ENCODE measurements around the gene CACNA1I. TPM values are rescaled to one million over a fixed set of nuclear protein-coding genes. Genes with fewer than 3 reads are reported as not detected.

CACNA1I gene
- total RNA-seq, 2 experiments from 2014 or later = 29.2 to 30.1 TPM

DNA sequence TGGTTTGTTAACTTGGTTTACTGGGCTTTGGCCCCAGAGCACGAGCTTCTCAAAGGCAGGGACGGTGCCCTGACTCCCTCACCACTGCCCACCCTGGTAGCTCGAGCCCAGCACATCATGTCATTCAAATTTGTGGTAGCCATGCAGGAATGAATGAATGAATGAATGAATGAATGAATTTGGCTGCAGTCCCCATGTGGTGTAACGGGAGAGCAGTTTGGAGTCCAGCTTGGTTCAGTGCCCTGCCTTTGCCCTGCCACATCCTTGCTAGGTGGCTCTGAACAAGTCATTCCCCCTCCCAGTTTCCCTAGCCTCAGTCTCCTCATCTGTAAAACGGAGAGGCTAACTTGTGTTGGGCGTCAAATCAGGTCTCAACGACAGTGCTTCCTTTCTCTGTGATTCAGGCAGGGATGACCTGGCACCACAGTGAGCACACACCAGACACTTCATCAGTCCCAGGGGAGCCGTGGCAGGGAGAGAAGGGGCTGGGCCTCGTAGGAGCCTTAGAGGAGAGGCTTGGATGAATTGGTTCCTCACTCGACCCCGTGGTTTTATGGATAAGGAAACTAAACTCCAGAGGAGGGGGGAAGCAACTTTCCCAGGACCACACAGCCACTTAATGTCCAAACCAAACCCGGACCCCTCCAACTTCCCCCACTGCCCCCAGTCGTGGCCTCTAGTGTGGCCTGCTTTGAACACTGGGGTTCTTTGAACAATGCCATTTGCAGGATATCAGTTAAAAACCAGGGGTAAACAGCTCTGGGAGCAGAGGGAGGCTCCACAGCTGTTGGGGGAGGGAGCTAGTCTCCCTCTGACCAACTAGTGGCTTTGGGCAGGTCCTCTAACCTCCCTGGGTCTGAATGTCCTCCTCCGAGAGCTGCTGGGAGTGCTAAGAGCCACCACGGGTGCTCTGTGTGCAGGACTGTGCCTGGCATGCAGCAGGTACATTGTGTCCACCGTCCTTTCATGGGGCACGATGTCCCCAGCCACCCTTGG, 86.2 kb downstream of the CACNA1I start:
- DNase-seq = no peak
- ATAC-seq (ENCODE audit: poor library complexity) = no peak
- ChIA-PET CTCF (no interaction called here), POLR2A (interaction anchor here (1.0 to 1.1 kb wide), 2 partner anchors 8 to 387 kb away, joined by 3 read pairs; no protein-coding TSS in a partner anchor)
- H3K27me3 ChIP-seq (ENCODE audit: control insufficient read depth in 1 of 2, insufficient read depth in 2 of 2, low read length in 2 of 2) = no peaks in the 10 kb centered on the region
- TF ChIP-seq, protein P1, sequence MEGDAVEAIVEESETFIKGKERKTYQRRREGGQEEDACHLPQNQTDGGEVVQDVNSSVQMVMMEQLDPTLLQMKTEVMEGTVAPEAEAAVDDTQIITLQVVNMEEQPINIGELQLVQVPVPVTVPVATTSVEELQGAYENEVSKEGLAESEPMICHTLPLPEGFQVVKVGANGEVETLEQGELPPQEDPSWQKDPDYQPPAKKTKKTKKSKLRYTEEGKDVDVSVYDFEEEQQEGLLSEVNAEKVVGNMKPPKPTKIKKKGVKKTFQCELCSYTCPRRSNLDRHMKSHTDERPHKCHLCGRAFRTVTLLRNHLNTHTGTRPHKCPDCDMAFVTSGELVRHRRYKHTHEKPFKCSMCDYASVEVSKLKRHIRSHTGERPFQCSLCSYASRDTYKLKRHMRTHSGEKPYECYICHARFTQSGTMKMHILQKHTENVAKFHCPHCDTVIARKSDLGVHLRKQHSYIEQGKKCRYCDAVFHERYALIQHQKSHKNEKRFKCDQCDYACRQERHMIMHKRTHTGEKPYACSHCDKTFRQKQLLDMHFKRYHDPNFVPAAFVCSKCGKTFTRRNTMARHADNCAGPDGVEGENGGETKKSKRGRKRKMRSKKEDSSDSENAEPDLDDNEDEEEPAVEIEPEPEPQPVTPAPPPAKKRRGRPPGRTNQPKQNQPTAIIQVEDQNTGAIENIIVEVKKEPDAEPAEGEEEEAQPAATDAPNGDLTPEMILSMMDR (IDR thresholded peaks at IDR 0.05) = no peak
- H3K27ac ChIP-seq (ENCODE audit: low read depth in 1 of 2, low read length in 2 of 2) = no peak overlapping the region
- H3K36me3 Mint-ChIP-seq (ENCODE audit: low read depth) = peaks cover 6% of the 10 kb centered on the region
- no peak overlapping the region for H3K4me3 Mint-ChIP-seq
- no peaks in the 10 kb centered on the region for H3K9me3 ChIP-seq (ENCODE audit: control insufficient read depth in 1 of 2, insufficient read depth in 1 of 2, low read length in 2 of 2)
- H3K4me1 Mint-ChIP-seq (ENCODE audit: low read depth) = peaks cover 63% of the 10 kb centered on the region
- peak overlapping the region; percentile 94 for H3K27ac Mint-ChIP-seq
- no peaks in the 10 kb centered on the region for H3K9me3 Mint-ChIP-seq
- H3K4me1 ChIP-seq (ENCODE audit: insufficient read depth, low read length) = peaks cover 64% of the 10 kb centered on the region
- H3K36me3 ChIP-seq (ENCODE audit: insufficient read depth, low read length) = no peaks in the 10 kb centered on the region
- intact Hi-C loops (cut with DNase I, micrococcal nuclease) = loop anchor here (5.0 kb wide), 2 partner anchors 54 to 286 kb away; no protein-coding TSS in a partner anchor
- no peaks in the 10 kb centered on the region for H3K27me3 Mint-ChIP-seq
- H3K4me3 ChIP-seq (ENCODE audit: low read length) = no peak overlapping the region

DNA sequence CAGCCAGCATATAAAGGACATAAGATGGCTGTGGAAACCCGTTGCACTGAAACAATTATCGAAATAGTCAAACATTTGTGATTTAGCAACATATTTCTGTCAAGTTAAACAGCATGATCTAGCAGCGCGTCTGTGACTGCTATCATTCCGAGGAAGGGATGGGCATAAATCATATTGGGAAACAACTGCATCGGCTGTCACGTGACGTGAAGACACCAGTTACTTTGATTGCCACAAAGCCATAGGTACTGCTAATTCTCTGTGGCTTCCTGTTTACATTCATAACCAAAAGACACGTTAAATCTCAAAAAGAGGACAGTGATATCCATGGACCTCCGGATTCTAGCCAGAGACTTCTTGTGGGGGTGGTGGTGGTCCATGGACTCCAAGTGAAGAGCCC, 87.8 kb downstream of the CACNA1I start:
- CTCF ChIA-PET = no interaction called here
- H3K27me3 Mint-ChIP-seq = no peaks in the 10 kb centered on the region
- H3K4me1 Mint-ChIP-seq (ENCODE audit: low read depth) = peaks cover 74% of the 10 kb centered on the region
- H3K36me3 Mint-ChIP-seq (ENCODE audit: low read depth) = peaks cover 6% of the 10 kb centered on the region
- H3K9me3 ChIP-seq (ENCODE audit: control insufficient read depth in 1 of 2, insufficient read depth in 1 of 2, low read length in 2 of 2) = no peaks in the 10 kb centered on the region
- H3K27me3 ChIP-seq (ENCODE audit: control insufficient read depth in 1 of 2, insufficient read depth in 2 of 2, low read length in 2 of 2) = no peaks in the 10 kb centered on the region
- H3K4me3 Mint-ChIP-seq = peak overlapping the region; percentile 87
- peak in 13 of 14 experiments; percentile 22 to 86 (median 40) for DNase-seq
- intact Hi-C loops (cut with DNase I, micrococcal nuclease) = loop anchor here (5.0 kb wide), 2 partner anchors 56 to 284 kb away; no protein-coding TSS in a partner anchor
- H3K9me3 Mint-ChIP-seq = no peaks in the 10 kb centered on the region
- peak overlapping the region; percentile 50 for H3K4me3 ChIP-seq (ENCODE audit: low read length)
- peak; percentile 79 for ATAC-seq (ENCODE audit: poor library complexity)
- H3K27ac Mint-ChIP-seq = peak overlapping the region; percentile 94
- POLR2A ChIA-PET = interaction anchor here (0.9 to 1.6 kb wide), 3 partner anchors 56 to 263 kb away, joined by 3 to 5 read pairs (median 5); no protein-coding TSS in a partner anchor
- peaks cover 2% of the 10 kb centered on the region for H3K36me3 ChIP-seq (ENCODE audit: insufficient read depth, low read length)
- TF ChIP-seq, protein P1 (IDR thresholded peaks at IDR 0.05) = no peak
- H3K27ac ChIP-seq (ENCODE audit: low read depth in 1 of 2, low read length in 2 of 2) = peak overlapping the region in 1 of 2 donors; percentile 31
- peaks cover 77% of the 10 kb centered on the region for H3K4me1 ChIP-seq (ENCODE audit: insufficient read depth, low read length)

DNA sequence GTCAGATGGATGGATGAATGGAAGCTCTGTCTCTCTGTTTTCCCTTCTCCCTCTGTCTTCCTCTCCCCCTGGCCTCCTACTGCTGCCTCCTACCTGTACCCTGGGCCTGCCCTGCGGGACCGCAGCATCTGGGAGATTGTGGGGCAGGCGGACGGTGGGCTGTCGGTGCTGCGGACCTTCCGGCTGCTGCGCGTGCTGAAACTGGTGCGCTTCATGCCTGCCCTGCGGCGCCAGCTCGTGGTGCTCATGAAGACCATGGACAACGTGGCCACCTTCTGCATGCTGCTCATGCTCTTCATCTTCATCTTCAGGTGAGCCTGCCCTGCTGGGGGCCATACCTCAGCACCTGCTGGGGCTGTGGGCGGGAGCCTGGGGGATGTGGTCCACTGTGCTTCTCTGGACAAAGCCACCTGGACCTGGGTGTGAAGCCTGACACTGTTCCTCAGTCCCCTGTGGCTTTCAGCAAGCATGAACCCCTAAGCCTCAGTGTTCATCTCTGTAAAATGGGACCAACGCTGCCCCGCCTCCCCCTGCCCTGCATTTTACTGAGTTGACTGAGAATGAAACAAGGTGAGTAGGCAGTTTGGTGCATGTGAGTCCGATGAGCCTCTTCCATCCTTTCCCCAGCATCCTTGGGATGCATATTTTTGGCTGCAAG, 88.4 kb downstream of the CACNA1I start:
- DNase-seq (no peak), ATAC-seq (ENCODE audit: poor library complexity) (peak; percentile 13)
- H3K36me3 ChIP-seq (ENCODE audit: insufficient read depth, low read length) = peaks cover 2% of the 10 kb centered on the region
- Mint-ChIP-seq H3K4me3 (peak overlapping the region; percentile 87), H3K27ac (peak overlapping the region; percentile 94), H3K9me3 (no peaks in the 10 kb centered on the region), H3K36me3 (ENCODE audit: low read depth) (peaks cover 6% of the 10 kb centered on the region), H3K27me3 (no peaks in the 10 kb centered on the region), H3K4me1 (ENCODE audit: low read depth) (peaks cover 79% of the 10 kb centered on the region)
- POLR2A ChIA-PET = interaction anchor here (0.9 to 1.6 kb wide), 3 partner anchors 57 to 262 kb away, joined by 3 to 5 read pairs (median 5); no protein-coding TSS in a partner anchor
- no peaks in the 10 kb centered on the region for H3K27me3 ChIP-seq (ENCODE audit: control insufficient read depth in 1 of 2, insufficient read depth in 2 of 2, low read length in 2 of 2)
- peak overlapping the region; percentile 50 for H3K4me3 ChIP-seq (ENCODE audit: low read length)
- peaks cover 82% of the 10 kb centered on the region for H3K4me1 ChIP-seq (ENCODE audit: insufficient read depth, low read length)
- intact Hi-C loops (cut with DNase I, micrococcal nuclease) = loop anchor here (5.0 kb wide), 2 partner anchors 57 to 283 kb away; no protein-coding TSS in a partner anchor
- CTCF ChIA-PET = no interaction called here
- H3K27ac ChIP-seq (ENCODE audit: low read depth in 1 of 2, low read length in 2 of 2) = peak overlapping the region in 1 of 2 donors; percentile 31
- TF ChIP-seq, protein P1 (IDR thresholded peaks at IDR 0.05) = no peak
- no peaks in the 10 kb centered on the region for H3K9me3 ChIP-seq (ENCODE audit: control insufficient read depth in 1 of 2, insufficient read depth in 1 of 2, low read length in 2 of 2)
